H1 (cell line): Measurements from ENCODE around the gene TFR2. TPM values are rescaled to one million over a fixed set of nuclear protein-coding genes. Genes with fewer than 3 reads are reported as not detected.

ENCODE experiments used
- CTCF ChIA-PET: fragments of 300-600 bp; sonication (Branson Sonifier 250); formaldehyde crosslinking; loops from one replicate; lab custom pipeline; 2021; ENCODE audit not compliant: partially characterized antibody; lab: Charles Lee
- POLR2A ChIA-PET: fragments of 300-600 bp; sonication (Branson Sonifier 250); formaldehyde crosslinking; loops from one replicate; lab custom pipeline; 2021; ENCODE audit warnings: inconsistent platforms; ENCODE audit not compliant: partially characterized antibody; lab: Charles Lee
- DNase-seq, 2 experiments: peaks; one replicate each; pipeline versions ENCODE4 v3.0.0 to v3.0.0-alpha.2; 2010 to 2022; ENCODE audit warnings: low spot score in 2 of 2, low read depth in 1 of 2, mixed read lengths in 1 of 2
- FAIRE-seq: peaks from 2 replicates; lab custom pipeline; 2011; peaks lifted over from hg19 to GRCh38; lab: Jason Lieb, UNC
- H2AFZ ChIP-seq: 2 replicates; pipeline ENCODE4 v1.8.1; 2012; ENCODE audit warnings: low read length, inconsistent platforms
- H2AK5ac ChIP-seq: 2 replicates; pipeline ENCODE4 v1.6.1; 2013; ENCODE audit warnings: low read depth, low read length
- H2BK120ac ChIP-seq: replicated peaks from 2 replicates; pipeline ENCODE3; 2013; ENCODE audit warnings: low read depth, low read length, inconsistent platforms
- H2BK12ac ChIP-seq: 2 replicates; pipeline ENCODE4 v1.6.1; 2013; ENCODE audit warnings: low read depth, low read length
- H2BK15ac ChIP-seq: 2 replicates; pipeline ENCODE4 v1.6.1; 2013; ENCODE audit warnings: low read length
- H2BK20ac ChIP-seq: 2 replicates; pipeline ENCODE4 v1.6.1; 2013; ENCODE audit warnings: low read length
- H2BK5ac ChIP-seq: 2 replicates; pipeline ENCODE4 v1.6.1; 2013; ENCODE audit warnings: low read depth, low read length
- H3K14ac ChIP-seq: 2 replicates; pipeline ENCODE4 v1.6.1; 2013; ENCODE audit warnings: inconsistent platforms; ENCODE audit not compliant: insufficient read length
- H3K18ac ChIP-seq: 2 replicates; pipeline ENCODE4 v1.6.1; 2013; ENCODE audit warnings: low read length; ENCODE audit errors: extremely low read depth
- H3K23ac ChIP-seq: 2 replicates; pipeline ENCODE4 v1.6.1; 2013; ENCODE audit warnings: inconsistent platforms; ENCODE audit not compliant: insufficient read length
- H3K23me2 ChIP-seq: 2 replicates; pipeline ENCODE4 v1.6.1; 2013; ENCODE audit warnings: low read depth, low read length
- H3K27ac ChIP-seq: 2 replicates; pipeline ENCODE4 v1.6.1; 2011; ENCODE audit warnings: low read depth, low read length, inconsistent platforms
- H3K27me3 ChIP-seq, 4 experiments: replicated peaks in 1 of 4; 1 replicate in 1 of 4; 2 replicates in 3 of 4; pipeline versions ENCODE4 v1.6.1 to v1.8.1; 2011 to 2013; ENCODE audit warnings: low read length in 3 of 4, mild to moderate bottlenecking in 3 of 4, inconsistent platforms in 2 of 4, mixed read lengths in 2 of 4, moderate library complexity in 1 of 4; ENCODE audit not compliant: control insufficient read depth in 3 of 4, insufficient read depth in 3 of 4; ENCODE audit errors: extremely low read depth in 1 of 4
- H3K36me3 ChIP-seq, 4 experiments: 2 replicates each; pipeline versions ENCODE4 v1.6.1 to v1.8.1; 2011 to 2013; ENCODE audit warnings: mild to moderate bottlenecking in 4 of 4, low read length in 3 of 4, moderate library complexity in 2 of 4, control low read depth in 1 of 4, inconsistent platforms in 1 of 4; ENCODE audit not compliant: insufficient read depth in 4 of 4, control insufficient read depth in 2 of 4
- H3K4ac ChIP-seq: replicated peaks from 2 replicates; pipeline ENCODE3; 2013; ENCODE audit warnings: low read length, low read depth, mixed read lengths, inconsistent platforms; ENCODE audit not compliant: insufficient read length
- H3K4me1 ChIP-seq, 4 experiments: replicated peaks in 1 of 4; 1 replicate in 1 of 4; 2 replicates in 3 of 4; pipeline versions ENCODE4 v1.6.1 to v1.8.1; 2011 to 2013; ENCODE audit warnings: low read length in 3 of 4, inconsistent platforms in 2 of 4, mixed read lengths in 1 of 4; ENCODE audit not compliant: insufficient read depth in 4 of 4, control insufficient read depth in 3 of 4
- H3K4me2 ChIP-seq, 2 experiments: 2 replicates each; pipeline versions ENCODE4 v1.6.1 to v1.8.1; 2011 to 2013; ENCODE audit warnings: low read depth in 2 of 2, low read length in 2 of 2, control low read depth in 1 of 2, inconsistent platforms in 1 of 2, mild to moderate bottlenecking in 1 of 2; ENCODE audit not compliant: insufficient read depth in 1 of 2
- H3K4me3 ChIP-seq, 4 experiments: fragments of 200-600, 300-600 bp in 1 of 4; sonication (generic), shearing (Covaris generic), sonication (Bioruptor Twin) in 1 of 4; 2 replicates each; pipeline versions ENCODE4 v1.5.1 to v1.8.1; 2011 to 2016; ENCODE audit warnings: low read length in 4 of 4, low read depth in 3 of 4, control low read depth in 2 of 4, inconsistent platforms in 2 of 4, mild to moderate bottlenecking in 2 of 4, mixed read lengths in 1 of 4, moderate library complexity in 1 of 4; ENCODE audit not compliant: insufficient read depth in 2 of 4; ENCODE audit errors: extremely low read depth in 1 of 4
- H3K56ac ChIP-seq: replicated peaks from 2 replicates; pipeline ENCODE3; 2013; ENCODE audit warnings: low read depth, mild to moderate bottlenecking, mixed read lengths, low read length, inconsistent platforms; ENCODE audit not compliant: insufficient read length
- H3K79me1 ChIP-seq: 2 replicates; pipeline ENCODE4 v1.6.1; 2013; ENCODE audit warnings: low read depth, low read length, control low read depth
- H3K79me2 ChIP-seq, 2 experiments: 2 replicates each; pipeline versions ENCODE4 v1.6.1 to v1.8.1; 2012 to 2013; ENCODE audit warnings: low read length in 2 of 2, mild to moderate bottlenecking in 2 of 2, inconsistent platforms in 1 of 2; ENCODE audit not compliant: insufficient read depth in 2 of 2, control insufficient read depth in 1 of 2
- H3K9ac ChIP-seq, 4 experiments: replicated peaks in 1 of 4; 1 replicate in 1 of 4; 2 replicates in 3 of 4; pipeline versions ENCODE4 v1.6.1 to v1.8.1; 2011 to 2013; ENCODE audit warnings: low read depth in 3 of 4, low read length in 3 of 4, control low read depth in 2 of 4, mild to moderate bottlenecking in 2 of 4, moderate library complexity in 2 of 4, inconsistent platforms in 1 of 4; ENCODE audit errors: extremely low read depth in 1 of 4
- H3K9me3 ChIP-seq, 2 experiments: 2 replicates each; pipeline versions ENCODE4 v1.6.1 to v1.8.1; 2012 to 2013; ENCODE audit warnings: mild to moderate bottlenecking in 2 of 2, moderate library complexity in 2 of 2, control low read depth in 1 of 2, inconsistent platforms in 1 of 2, low read depth in 1 of 2, low read length in 1 of 2, mixed read lengths in 1 of 2; ENCODE audit not compliant: insufficient read depth in 2 of 2
- H4K20me1 ChIP-seq, 2 experiments: replicated peaks in 1 of 2; 2 replicates each; pipeline versions ENCODE3 to v1.8.1; 2011 to 2013; ENCODE audit warnings: inconsistent platforms in 2 of 2, low read length in 2 of 2, mild to moderate bottlenecking in 1 of 2; ENCODE audit not compliant: insufficient read depth in 2 of 2, control insufficient read depth in 1 of 2
- H4K5ac ChIP-seq: 2 replicates; pipeline ENCODE4 v1.6.1; 2013; ENCODE audit warnings: low read length, low read depth, mixed read lengths, inconsistent platforms; ENCODE audit not compliant: insufficient read length
- H4K8ac ChIP-seq: 2 replicates; pipeline ENCODE4 v1.8.0; 2013; ENCODE audit warnings: mild to moderate bottlenecking, moderate library complexity, low read length, inconsistent platforms; ENCODE audit not compliant: insufficient read depth; ENCODE audit errors: extremely low read depth
- H4K91ac ChIP-seq: replicated peaks from 2 replicates; pipeline ENCODE3; 2013; ENCODE audit warnings: low read length, mixed read lengths, inconsistent platforms; ENCODE audit not compliant: insufficient read length
- BACH1 ChIP-seq: IDR thresholded peaks from 2 replicates; pipeline ENCODE4 v1.6.1; 2012; ENCODE audit warnings: low read length, improper control_type of control experiment
- KDM5A ChIP-seq: fragments of 200-600 bp; IDR thresholded peaks from 2 replicates; pipeline ENCODE4 v1.7.1; 2012; ENCODE audit warnings: mild to moderate bottlenecking, low read length, inconsistent platforms, mixed read lengths
- NANOG ChIP-seq: IDR thresholded peaks from 2 replicates; pipeline ENCODE4 v1.6.1; 2011; ENCODE audit warnings: low read length, low read depth, mild to moderate bottlenecking, inconsistent platforms; ENCODE audit not compliant: insufficient read depth, poor library complexity, severe bottlenecking
- POLR2A ChIP-seq, 2 experiments: IDR thresholded peaks; 1 replicate in 1 of 2; 2 replicates in 1 of 2; pipeline ENCODE4 v1.6.1; 2011; ENCODE audit warnings: low read depth in 2 of 2, low read length in 2 of 2, mild to moderate bottlenecking in 2 of 2; ENCODE audit errors: control extremely low read depth in 1 of 2
- POLR2AphosphoS5 ChIP-seq: IDR thresholded peaks from 2 replicates; pipeline ENCODE4 v1.6.1; 2011; ENCODE audit warnings: low read depth, low read length
- SAP30 ChIP-seq: fragments of 300-600 bp; sonication (generic); IDR thresholded peaks from 2 replicates; pipeline ENCODE4 v1.7.1; 2012; ENCODE audit warnings: low read length, moderate library complexity, mild to moderate bottlenecking, inconsistent platforms; ENCODE audit not compliant: insufficient read depth, insufficient replicate concordance
- TBP ChIP-seq: IDR thresholded peaks from 2 replicates; pipeline ENCODE4 v1.6.1; 2011; ENCODE audit warnings: low read depth, low read length, improper control_type of control experiment
- TCF12 ChIP-seq: IDR thresholded peaks from 2 replicates; pipeline ENCODE4 v1.6.1; 2011; ENCODE audit warnings: low read depth, mild to moderate bottlenecking, low read length
- ZNF274 ChIP-seq: IDR thresholded peaks from 2 replicates; pipeline ENCODE4 v1.7.0; 2012; ENCODE audit warnings: low read length, borderline replicate concordance; ENCODE audit errors: extremely low read depth
- WGBS, 2 experiments: shearing (Covaris generic) in 1 of 2; methylation state at CpG; one replicate each; pipeline versions ENCODE4 v1.1.6 to v1.1.7; 2013 to 2015; ENCODE audit warnings: low lambda C conversion rate in 2 of 2, mixed read lengths in 2 of 2, inconsistent platforms in 1 of 2, low coverage in 1 of 2, missing lambda C conversion rate in 1 of 2; ENCODE audit not compliant: insufficient replicate concordance in 2 of 2, insufficient coverage in 1 of 2, insufficient read length in 1 of 2; ENCODE audit errors: extremely low coverage in 1 of 2, missing lambda C conversion rate in 1 of 2; 5-methylcytosine and 5-hydroxymethylcytosine counted together
- polyA plus RNA-seq, 7 experiments: library from polyadenylated mRNA; depleted of rRNA in 3 of 7; stranded (reverse) in 5 of 7; unstranded in 2 of 7; fragments of >200 nt in 5 of 7; fragments of 200-250 nt in 2 of 7; gene quantifications; 1 replicate in 5 of 7; 2 replicates in 1 of 7; 4 replicates in 1 of 7; pipeline versions ENCODE4 v1.2.1 to v1.2.3, GENCODE V29; 2011 to 2013; ENCODE audit warnings: missing spikeins in 2 of 7, mixed read lengths in 2 of 7
- total RNA-seq: library from RNA; stranded (reverse); fragmentation: NEBNext Ultra II Directional; extraction: Animal tissue kit (Norgen Biotek cat#: 25700); gene quantifications from 2 replicates; pipeline ENCODE4 v1.2.1, GENCODE V29; 2021
- TF ChIP-seq, protein P1 (sequence below): IDR thresholded peaks from 2 replicates; pipeline ENCODE4 v1.6.1; 2012; ENCODE audit warnings: inconsistent platforms

Gene TFR2
- total and polyA plus RNA-seq, 2 of the 8 experiments (the other 6 are each of a cell fraction or from before 2014, with no cell fraction given): 4.6 to 5.7 TPM

DNA sequence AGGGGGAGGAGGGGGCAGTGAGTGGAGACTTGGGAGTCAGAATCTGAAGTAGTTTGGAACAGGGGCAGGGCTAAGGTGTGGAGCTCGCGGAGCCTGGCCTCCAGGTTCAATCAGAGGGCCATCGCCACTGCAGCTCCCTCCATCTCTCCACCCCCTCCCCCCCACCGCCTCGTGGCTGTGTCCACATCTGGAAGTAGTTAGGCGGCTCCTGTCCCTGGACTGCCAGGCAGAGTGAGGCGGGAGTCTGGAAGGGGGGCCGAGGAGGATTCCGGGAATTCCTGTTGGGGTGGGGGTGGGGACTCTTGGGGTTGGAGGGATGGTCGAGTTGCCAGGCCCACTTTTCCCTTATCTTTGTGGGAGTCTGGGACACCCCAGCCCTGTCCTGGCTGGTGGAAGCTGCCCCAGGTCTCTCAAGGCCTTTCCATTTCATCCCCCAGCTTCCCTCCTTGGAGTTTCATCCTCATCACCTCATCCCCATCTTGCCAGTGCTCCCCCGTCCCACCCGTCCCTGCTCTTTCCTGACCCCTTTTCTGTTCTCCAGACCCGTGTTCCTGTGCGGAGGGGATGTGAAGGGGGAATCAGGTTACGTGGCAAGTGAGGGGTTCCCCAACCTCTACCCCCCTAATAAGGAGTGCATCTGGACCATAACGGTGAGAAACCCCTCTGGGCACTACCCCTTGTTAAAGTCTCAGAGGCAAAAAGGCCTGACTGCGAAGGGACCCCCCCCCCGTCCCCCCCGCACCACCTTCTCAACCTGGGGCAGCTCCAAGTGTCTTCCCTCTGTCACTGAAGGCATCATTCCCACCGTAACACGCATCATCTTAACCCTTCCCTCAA lies 38.2 kb downstream of the TFR2 start:
- Histone ChIP-seq H3K23ac (no peak overlapping the region), H4K5ac (peak overlapping the region; percentile 32), H3K36me3 (peaks cover 0 to 6% (median under 1%) of the 10 kb centered on the region in 4 experiments; a peak in 4 of 8 replicates), H2BK15ac (peak overlapping the region; percentile 97; the same call in 1 of the 2 replicates), H4K20me1 (peaks cover 0 to 2% of the 10 kb centered on the region in 2 experiments), H3K27ac (peak overlapping the region; percentile 67), H3K79me2 (peaks cover 0 to 6% of the 10 kb centered on the region in 2 experiments; a peak in 1 of 4 replicates), H2BK5ac (peak overlapping the region; percentile 88), H3K4ac (peak overlapping the region; percentile 38), H3K14ac (no peak overlapping the region), H3K27me3 (peaks cover 0 to 10% (median 4%) of the 10 kb centered on the region in 4 experiments; a peak in 2 of 7 replicates), H3K56ac (peak overlapping the region; percentile 5), H3K79me1 (0 out of 2 replicates have a peak, but pooled peaks cover 4% of the 10 kb centered on the region), H3K18ac (peak overlapping the region; percentile 81), H4K8ac (no peak overlapping the region; the same call in none of the 2 replicates), H3K4me3 (peak overlapping the region; percentile 68 to 82 (median 78)), H3K23me2 (peaks cover 25% of the 10 kb centered on the region), H2BK120ac (no peak overlapping the region), H3K9ac (peak overlapping the region in 3 of 4 experiments; percentile 45 to 79 (median 55); a peak in 4 of 7 replicates), H4K91ac (peak overlapping the region; percentile 59), H2BK20ac (no peak overlapping the region), H2BK12ac (peak overlapping the region; percentile 92; the same call in 1 of the 2 replicates), H2AFZ (no peak overlapping the region), H3K9me3 (no peaks in the 10 kb centered on the region), H3K4me2 (peak overlapping the region; percentile 91 to 98), H2AK5ac (no peak overlapping the region), H3K4me1 (peaks cover 0 to 31% (median 20%) of the 10 kb centered on the region in 4 experiments; a peak in 6 of 7 replicates)
- ChIA-PET CTCF (interaction anchor here (0.6 to 5.4 kb wide), 16 partner anchors 9 to 589 kb away, joined by 3 to 51 read pairs (median 4); partner anchors contain the start of genes FBXO24, GIGYF1 and MOSPD3), POLR2A (interaction anchor here (0.6 to 8.9 kb wide), 22 partner anchors 8 to 168 kb away, joined by 3 to 172 read pairs (median 4); partner anchors contain the start of genes FBXO24, GNB2, LRCH4 and MOSPD3)
- DNase-seq (peak in 1 of 2 experiments; percentile 76), FAIRE-seq (no peak)
- 7% methylated on average over 18 of the region's 21 CpGs; no CpG with 5 or more reads in 1 of the 2 experiments for WGBS, 2 experiments
- TF ChIP-seq, protein P1, sequence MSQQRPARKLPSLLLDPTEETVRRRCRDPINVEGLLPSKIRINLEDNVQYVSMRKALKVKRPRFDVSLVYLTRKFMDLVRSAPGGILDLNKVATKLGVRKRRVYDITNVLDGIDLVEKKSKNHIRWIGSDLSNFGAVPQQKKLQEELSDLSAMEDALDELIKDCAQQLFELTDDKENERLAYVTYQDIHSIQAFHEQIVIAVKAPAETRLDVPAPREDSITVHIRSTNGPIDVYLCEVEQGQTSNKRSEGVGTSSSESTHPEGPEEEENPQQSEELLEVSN: peak; percentile 68
- TF ChIP-seq KDM5A: no peak
- no peak for TF ChIP-seq ZNF274
- peak; percentile 95 for TF ChIP-seq TCF12
- TF ChIP-seq SAP30: no peak
- TF ChIP-seq BACH1: no peak
- TF ChIP-seq POLR2A (IDR thresholded peaks at IDR 0.05; ENCODE audit: control extremely low read depth in 1 of 2, low read depth in 2 of 2, low read length in 2 of 2): peak in 1 of 2 experiments; percentile 43; a peak in 1 of 3 replicates
- peak; percentile 63 for TF ChIP-seq POLR2AphosphoS5
- TF ChIP-seq NANOG: peak; percentile 76
- 0 out of 2 replicates have a peak, but pooled peaks have one; percentile 25 for TF ChIP-seq TBP
